Activated gamma-delta T cell (primary cell): Measurements from ENCODE around the gene ATP8B3.

Experiments used
- DNase-seq: peaks from one replicate; lab custom pipeline; 2025; lab: John Stamatoyannopoulos, UW

ATP8B3 gene

GRCh38 chr19:1836458-1837221 is 24.6 kb upstream of the ATP8B3 start:
- no peak for DNase-seq

- no peak for DNase-seq
Measured at GRCh38 chr19:1833540-1833939, 21.5 kb upstream of the ATP8B3 start.

DNA sequence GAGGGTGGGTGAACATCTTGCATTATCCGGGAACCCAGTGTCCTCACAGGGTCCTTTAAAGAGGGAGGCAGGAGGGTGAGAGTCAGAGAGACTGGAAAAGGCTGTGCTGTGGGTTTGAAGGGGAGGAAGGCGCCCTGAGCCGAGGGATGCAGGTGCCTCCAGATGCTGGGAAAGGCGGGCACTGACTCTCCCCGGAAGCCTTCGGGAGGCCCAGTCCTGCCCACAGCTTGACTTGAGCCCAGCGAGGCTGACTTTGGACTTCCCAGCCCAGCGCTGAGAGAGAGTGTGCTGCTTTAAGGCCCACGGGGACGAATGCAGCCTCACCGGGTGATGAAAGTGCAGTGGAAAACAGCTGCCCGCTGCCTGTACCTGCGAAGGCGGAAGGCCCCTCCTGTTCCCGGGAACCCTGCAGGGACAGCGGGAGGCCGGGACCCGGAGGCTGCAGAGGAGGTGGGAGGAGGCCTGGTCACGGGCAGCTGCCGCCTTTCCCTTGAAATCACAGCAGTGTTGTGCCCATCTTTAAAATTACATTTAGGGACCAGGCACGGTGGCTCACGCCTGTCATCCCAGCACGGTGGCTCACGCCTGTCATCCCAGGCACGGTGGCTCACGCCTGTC is 20.1 kb upstream of the ATP8B3 start:
- DNase-seq = no peak

DNA sequence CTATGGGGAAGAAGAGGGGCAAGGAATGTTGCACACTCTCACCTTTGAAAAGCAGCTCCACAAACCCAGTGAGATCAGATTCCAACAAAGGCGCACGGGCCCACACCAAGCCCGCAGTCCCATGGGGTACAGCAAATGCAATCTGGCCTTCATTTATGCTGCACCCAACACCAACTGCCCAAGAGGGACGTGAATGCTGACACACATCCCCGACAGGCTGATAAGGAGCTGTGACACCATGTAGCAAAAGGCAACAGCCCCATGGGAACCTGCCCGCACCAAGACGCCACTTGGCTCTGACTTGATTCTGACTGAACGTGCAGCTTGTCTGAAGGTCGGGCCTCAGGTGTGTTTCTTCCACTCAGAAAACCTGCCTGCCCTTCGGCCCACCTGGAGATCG is 18.9 kb upstream of the ATP8B3 start:
- DNase-seq = no peak

DNA sequence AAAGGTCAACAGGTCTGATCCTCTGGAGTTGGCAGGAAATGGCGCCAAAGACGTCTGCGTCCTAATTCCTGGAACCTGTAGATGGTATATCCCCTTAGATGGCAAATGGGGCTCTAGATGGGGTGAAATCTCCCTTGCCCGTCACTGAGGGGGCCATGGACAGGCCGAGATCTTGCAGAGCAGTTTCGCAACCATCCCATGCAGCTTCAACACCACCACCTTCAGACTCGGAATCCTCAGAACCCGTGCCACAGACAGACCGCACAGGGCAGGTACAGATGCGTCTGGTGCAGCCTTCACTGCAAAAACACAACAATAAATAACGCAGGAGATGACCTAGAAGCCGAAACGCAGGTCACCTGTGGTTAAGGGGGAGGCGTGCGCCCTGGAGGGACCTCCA is 18.5 kb upstream of the ATP8B3 start:
- DNase-seq = no peak

DNA sequence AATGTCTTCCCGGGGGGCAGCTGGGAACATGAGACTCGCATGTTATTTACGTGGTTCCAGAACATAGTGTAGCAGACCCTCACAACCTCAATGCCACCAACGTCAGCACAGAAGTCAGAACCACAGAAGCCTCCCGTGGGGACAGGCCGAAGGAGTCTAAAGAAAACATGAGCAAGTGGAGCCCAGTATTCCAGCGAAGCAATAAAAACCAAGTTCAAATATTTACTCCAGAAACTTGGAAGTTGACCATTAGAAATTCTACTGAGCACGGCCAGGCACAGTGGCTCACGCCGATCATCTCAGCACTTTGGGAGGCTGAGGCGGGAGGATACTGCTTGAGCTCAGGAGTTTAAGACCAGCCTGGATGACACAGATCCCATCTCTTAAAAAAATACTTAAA is 17.9 kb upstream of the ATP8B3 start:
- no peak for DNase-seq

DNA sequence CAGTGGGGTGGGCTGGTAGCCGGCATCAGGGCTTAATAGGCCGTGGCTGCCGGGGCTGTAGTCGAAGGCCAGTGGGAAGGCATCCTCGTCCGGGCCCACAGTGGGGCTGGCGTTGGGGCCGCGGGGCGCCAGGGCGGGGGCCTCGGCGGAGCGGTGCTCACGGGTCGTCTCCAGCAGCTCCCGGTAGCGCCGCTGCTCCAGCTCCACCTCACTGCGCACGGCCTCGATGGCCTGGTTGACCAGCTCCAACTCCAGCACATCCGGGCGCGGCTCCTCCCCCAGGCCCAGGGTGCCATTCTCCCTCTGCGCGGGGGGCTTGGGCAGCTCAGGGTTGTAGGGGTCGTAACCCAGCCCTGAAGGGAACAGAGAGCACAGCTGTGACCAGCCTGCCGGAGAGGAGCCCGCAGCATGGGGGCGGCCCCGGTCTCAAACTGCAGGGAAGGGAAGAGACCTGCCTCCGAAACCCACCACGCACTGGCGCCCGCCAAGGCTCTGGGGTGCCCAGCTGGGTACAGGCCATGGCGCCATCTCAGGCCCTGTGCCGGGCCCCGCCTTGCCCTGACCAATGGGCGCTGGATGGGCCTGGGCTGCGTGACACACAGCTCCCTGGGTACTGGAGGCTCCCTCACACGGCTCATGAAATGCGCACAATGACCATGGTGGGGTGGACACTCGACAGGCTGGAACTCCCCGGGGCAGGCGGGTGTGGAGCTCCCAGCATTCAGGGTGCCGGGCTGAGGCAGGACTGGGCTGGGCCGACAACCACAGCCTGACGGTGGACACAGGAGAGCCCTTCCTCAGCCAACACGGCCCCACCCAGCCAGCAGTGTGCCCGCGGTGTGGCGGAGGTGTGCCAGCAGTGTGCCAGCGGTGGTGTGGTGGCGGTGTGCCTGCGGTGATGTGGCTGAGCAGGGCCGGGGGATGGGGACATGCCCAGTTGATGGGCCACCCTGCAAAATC is 16.5 kb upstream of the ATP8B3 start:
- DNase-seq = no peak

GRCh38 chr19:1827566-1828278 is 15.6 kb upstream of the ATP8B3 start:
- DNase-seq = no peak

- DNase-seq = no peak
Measured at GRCh38 chr19:1826557-1827521, 14.8 kb upstream of the ATP8B3 start.

- DNase-seq = no peak
Measured at GRCh38 chr19:1825909-1826556, 14.0 kb upstream of the ATP8B3 start.

GRCh38 chr19:1824252-1824622 is 12.2 kb upstream of the ATP8B3 start:
- DNase-seq = no peak

DNA sequence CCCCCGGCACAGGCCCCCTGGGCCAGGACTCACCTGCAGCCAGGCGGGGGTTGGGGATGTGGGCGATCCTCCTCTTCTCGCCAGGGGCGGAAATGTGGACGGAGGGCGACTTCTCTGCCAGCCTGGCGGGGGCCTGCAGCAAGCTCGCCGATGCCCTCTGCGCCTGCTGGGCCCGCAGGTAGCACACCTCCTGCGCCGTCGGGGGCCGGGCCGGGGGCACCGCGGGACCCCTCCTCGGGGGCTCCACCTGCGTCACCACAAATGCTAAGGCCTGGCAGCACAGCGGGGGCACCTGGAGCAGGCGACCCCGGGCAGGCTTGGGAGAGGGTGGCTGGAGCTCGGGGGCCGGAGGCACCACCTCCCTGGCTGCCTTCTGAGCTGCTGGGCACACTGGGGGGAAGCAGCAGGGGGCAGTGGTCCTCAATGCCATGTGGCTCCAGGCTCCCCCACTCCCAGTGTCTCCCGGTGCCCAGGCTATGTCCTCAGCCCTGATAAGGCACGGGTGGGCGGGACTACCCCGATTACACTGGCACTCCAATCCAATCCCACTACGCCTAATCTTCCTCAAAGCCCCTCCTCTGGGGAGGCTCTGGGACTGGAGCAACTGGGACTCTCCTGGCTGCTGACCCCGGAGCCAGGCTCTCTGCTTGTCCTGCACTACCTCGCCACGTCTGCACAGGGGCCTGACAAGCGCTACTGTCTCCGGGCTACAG is 11.6 kb upstream of the ATP8B3 start:
- DNase-seq = no peak

GRCh38 chr19:1823020-1823419 is 10.9 kb upstream of the ATP8B3 start:
- DNase-seq = no peak

GRCh38 chr19:1822210-1822609 is 10.1 kb upstream of the ATP8B3 start:
- no peak for DNase-seq

GRCh38 chr19:1819341-1820255 is 7.5 kb upstream of the ATP8B3 start:
- no peak for DNase-seq

DNA sequence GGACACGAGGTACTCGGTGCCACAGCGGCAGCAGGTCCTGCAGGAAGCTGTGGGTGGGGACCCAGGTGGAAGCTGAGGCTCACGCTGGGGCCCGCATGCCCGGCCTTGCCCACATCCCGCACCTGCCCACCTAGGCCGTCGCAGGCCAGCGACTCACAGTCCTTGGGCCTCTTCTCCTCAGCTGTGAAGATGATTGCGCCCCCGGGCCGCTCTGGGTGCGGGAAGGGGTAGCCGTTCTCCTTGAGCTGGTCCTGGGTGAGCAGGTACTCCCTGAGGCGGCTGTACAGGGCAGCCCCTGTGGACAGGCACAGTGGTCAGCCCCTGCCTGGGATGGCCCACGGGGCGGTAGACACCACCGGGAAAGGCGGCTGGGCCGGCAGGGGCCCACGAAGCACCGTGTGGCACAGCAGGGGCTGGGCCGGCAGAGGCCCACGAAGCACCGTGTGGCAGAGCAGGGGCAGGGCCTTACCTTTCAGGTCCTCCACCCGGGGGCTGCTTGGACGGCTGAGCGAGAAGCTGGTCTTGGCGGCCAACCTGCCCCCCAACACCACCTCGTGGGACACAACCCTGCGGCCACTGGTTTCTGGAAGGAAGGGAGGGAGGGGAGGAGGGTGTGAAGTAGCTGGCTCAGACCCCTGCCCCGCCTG is 6.6 kb upstream of the ATP8B3 start:
- no peak for DNase-seq

DNA sequence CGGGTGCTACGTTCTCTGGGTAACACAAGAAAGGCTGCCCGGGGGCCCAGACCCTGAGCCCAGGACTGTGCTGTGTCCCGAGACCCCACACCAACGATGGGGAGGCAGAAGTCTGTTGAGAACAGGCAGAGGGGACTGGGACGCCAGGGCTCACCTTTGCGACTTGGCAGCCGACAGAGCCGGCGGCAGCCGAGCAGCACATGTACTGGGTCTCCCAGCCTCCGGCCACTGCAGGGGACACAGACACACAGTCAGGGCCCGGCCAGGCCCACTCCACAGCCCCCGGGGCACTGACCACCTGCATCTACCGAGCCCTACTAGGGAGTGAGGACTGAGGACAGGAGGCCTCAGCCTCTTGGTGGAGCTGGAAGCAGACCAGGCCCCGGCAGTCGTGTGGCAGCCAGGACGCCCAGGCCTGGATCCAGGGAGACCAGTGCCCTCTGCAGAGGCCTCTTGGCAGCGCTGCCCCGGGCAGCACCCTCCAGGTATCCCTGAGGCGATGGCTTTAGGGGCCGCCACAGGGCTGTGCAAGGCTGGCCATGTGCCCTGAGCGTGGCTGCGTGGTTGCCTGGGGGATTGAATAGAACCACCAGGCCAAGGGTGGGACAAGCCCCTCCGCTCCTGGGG is 5.6 kb upstream of the ATP8B3 start:
- DNase-seq = no peak
